ENCODE results near the gene CAMTA1. TPM values are rescaled to one million over a fixed set of nuclear protein-coding genes. Genes with fewer than 3 reads are reported as not detected.
A peak's percentile ranks its signal among the peaks of the same experiment; 100 is the strongest.
"Not testable (repeated sequence)": the region's sequence is repeated elsewhere in the genome, so short reads cannot be mapped to it uniquely, and the experiment has no call there.

The CAMTA1 gene
- total RNA-seq, 1 donor from 2014 or later, result 79.3 TPM

GRCh38 chr1:7149080-7149838 is 364.0 kb downstream of the CAMTA1 start:
- DNase-seq (ENCODE audit: low read depth), result peak; percentile 83

DNA sequence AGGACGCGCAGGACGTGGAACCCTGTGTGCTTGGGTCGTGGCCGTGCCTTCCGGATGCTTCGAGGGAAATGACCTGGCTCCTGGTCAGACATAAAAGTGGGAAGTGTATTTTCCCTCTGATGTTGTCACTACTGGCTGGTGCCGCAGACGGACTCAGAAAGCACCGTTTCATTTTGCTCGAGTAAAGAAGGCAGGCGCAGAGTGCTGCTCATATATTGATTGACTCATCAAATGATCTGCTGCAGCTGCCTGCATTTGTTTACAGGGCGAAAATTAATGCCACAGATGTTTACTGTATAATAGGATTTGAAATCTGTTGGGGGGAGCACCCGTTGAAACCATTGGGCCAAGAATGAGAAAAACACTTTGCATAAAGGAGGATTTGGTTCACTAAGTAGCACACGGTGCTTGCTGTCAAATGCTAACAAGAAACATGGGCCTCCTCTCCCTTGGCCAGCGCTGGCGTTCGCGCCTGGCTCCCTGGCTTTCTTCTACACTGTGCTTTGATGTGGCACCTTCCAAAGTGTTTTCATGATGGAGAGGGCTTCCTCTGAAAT is 365.5 kb downstream of the CAMTA1 start:
- DNase-seq (ENCODE audit: low read depth), result no peak

DNA sequence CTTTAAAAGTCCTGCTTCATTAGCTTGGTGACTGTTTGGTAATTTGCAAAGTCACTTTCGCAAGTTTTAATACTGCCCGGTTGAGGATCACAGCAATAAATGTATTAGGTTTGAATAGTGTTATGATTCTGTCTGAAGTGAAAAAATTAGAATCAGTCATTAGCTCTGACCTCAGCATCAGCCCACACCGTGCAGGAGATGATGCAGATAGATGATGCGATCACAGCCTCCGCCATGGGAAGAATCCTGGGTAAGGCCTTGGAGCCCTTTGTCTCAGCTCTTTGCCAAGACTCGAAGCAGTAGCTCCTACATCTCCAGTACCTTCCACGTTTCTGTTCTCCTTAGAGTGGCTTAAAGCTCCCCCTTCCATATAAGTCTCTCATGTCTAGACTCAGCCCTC is 366.7 kb downstream of the CAMTA1 start:
- DNase-seq (ENCODE audit: low read depth), result no peak

- no peak for DNase-seq (ENCODE audit: low read depth)
These were observed 367.4 kb downstream of the CAMTA1 start for GRCh38 chr1:7152655-7153054.

GRCh38 chr1:7153464-7153863 is 368.2 kb downstream of the CAMTA1 start:
- no peak for DNase-seq (ENCODE audit: low read depth)

GRCh38 chr1:7159116-7159781 is 374.0 kb downstream of the CAMTA1 start:
- no peak for DNase-seq (ENCODE audit: low read depth)

DNA sequence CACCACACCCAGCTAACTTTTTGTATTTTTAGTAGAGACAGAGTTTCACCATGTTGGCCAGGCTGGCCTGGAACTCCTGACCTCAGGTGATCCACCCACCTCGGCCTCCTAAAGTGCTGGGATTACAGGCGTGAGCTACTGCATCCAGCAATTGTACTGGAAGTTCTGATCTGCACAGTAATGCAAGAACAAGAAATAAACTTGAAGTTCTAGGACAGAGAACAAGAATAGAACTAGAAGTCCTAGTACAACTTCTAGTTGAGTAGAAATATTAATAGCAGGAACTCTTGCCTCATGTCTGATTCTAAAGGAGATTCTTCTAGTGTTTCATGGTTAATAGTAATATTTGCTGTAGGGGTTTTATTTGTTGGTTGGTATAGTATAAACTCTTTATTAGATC is 383.3 kb downstream of the CAMTA1 start:
- DNase-seq (ENCODE audit: low read depth), result not testable (repeated sequence)

- DNase-seq (ENCODE audit: low read depth), result no peak
These were observed 385.9 kb downstream of the CAMTA1 start for GRCh38 chr1:7171168-7171567.

- no peak for DNase-seq (ENCODE audit: low read depth)
These were observed 386.3 kb downstream of the CAMTA1 start for GRCh38 chr1:7171574-7171973.

DNA sequence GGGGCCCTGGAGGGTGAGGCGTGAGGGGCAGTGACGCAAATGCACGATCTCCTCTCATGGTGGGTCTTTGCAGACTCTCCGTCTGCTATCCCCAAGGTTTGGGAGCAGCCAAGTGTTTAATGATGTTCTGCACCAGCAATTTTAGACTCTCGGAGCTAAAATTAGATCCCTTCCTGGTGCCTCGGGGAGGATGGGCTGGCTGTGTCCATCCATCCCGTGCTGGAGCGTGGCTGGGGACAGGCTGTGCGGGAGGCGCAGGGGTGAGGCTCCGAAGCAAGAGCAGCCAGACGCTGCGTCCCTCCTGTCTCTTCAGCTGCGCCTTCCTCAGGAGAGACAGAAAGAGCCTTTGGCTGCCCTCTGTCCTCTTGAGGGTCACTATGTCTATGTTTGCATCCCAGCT is 387.6 kb downstream of the CAMTA1 start:
- peak; percentile 7 for DNase-seq (ENCODE audit: low read depth)

DNA sequence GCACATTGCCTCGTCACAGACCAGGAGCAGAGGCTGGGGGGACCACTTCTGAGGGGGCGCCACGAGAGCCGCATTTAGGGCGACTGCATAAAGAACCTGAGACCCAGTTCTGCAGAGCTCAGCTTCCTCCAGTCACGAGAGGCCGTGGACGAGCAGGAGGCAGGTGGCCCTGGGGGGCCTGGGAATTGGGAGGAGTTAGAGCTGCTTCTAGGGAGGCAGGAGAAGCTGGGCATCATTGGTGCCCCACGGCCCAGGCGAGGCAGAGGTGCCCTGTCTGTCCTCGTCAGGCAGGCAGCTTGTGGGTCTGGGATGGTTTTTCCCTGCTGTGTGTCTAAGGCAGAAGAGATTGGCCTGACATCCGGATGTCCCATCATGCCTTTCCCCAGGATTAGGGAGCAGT is 389.3 kb downstream of the CAMTA1 start:
- DNase-seq (ENCODE audit: low read depth), result no peak

GRCh38 chr1:7174980-7175906 is 390.0 kb downstream of the CAMTA1 start:
- DNase-seq (ENCODE audit: low read depth), result no peak

GRCh38 chr1:7177021-7177420 is 391.8 kb downstream of the CAMTA1 start:
- DNase-seq (ENCODE audit: low read depth), result no peak

DNA sequence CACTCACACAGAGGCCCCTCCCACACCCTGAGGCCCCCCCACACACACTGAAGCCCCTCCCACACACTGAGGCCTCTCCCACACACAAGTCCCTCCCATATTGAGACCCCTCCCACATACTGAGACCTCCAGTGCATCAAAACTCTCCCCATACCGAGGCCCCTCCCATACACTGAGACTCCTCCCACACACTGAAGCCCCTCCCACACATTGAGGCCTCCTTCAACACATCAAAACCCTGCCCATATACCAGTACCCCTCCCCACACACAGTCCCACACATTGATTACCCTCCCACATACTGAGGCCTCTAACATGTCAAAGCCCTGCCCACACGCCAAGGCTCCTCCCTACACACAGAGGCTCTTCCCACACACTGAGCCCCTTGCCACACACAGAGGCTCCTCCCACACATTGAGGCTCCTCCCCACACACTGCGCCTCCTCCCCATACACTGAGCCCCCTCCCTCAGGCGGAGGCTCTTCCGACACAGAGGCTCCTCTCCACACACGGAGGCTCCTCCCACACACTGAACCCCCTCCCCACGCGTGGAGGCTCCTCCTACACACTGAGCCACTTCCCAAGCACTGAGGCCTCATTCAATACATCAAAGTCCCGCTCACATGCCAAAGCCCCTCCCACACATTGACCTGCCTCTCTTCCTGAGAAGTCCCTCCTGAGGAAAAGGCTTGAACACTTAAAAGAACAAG is 392.3 kb downstream of the CAMTA1 start:
- DNase-seq (ENCODE audit: low read depth), result no peak

- no peak for DNase-seq (ENCODE audit: low read depth)
These were observed 393.1 kb downstream of the CAMTA1 start for GRCh38 chr1:7178336-7178735.

DNA sequence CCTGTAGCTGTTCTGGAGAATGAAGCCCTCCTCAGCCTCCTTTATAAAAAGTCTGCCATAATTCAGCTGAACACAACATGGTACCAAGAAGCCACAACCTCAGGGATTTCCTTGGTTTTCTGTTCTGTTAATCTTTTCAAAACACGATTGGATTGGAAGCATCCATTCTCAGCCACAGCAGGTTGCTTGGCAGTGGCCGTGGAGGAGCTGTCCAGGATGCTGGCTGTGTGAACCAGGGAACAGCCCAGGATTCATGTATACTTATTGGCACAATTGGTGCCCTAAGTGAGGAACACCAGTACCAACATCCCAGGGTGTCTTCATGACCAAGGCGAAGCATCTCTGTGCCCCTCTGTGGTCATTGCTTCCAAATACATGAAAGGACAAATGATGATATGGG is 393.5 kb downstream of the CAMTA1 start:
- DNase-seq (ENCODE audit: low read depth), result no peak

DNA sequence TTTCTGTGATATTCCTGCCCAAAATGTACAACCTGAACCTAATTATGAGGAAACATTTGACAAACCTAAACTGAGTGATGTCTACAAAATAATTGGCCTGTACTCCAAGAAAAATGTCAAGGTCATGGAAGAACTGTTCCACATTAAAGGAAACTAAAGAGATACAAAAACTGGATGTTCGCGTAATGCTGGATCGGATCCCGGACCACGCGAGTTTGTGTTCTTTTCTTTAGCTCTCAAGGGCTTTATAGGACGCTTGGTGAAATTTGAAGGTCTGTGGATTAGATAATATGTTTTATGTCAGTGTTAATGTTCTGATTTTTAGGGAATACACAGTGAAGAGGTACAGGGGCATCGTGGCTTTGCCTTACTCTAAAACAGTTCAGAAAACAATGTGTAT is 400.5 kb downstream of the CAMTA1 start:
- DNase-seq (ENCODE audit: low read depth), result no peak

DNA sequence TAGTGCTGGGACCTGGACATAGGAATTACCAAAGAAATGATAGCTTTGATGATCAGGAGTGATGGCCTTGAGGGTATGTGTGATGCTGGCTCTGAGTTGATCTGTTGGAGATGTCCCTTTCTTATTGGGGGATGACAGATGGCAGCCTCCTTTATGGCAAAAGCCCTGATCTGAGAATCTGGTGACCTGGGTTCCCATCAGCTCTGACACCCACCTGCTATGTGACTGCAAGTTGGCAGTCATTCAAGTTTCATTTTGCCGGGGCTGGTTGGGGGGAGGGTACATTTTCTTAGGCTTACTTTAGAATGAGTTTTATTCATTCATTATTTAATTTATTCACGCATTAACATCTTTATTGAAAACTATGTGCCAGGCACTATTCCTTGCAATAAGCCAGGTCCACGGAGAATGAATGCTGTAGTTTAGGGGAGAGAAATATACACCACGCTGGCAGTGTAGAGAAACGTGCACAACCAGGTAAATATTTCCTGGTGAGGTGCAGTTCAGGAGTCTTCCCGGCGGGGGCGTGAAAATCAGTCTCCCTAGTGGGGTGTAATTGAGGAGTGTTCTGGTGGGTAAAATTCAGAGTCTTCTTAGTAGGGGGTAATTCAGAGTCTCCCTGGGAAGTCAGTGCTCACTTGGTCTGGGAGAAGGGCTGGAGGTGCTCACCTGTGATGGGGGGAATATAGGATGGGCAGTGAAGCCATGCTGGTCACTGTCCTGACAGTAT is 401.3 kb downstream of the CAMTA1 start:
- no peak for DNase-seq (ENCODE audit: low read depth)

- DNase-seq (ENCODE audit: low read depth), result no peak
These were observed 401.8 kb downstream of the CAMTA1 start for GRCh38 chr1:7187112-7187493.

- no peak for DNase-seq (ENCODE audit: low read depth)
These were observed 405.0 kb downstream of the CAMTA1 start for GRCh38 chr1:7190261-7190660.

DNA sequence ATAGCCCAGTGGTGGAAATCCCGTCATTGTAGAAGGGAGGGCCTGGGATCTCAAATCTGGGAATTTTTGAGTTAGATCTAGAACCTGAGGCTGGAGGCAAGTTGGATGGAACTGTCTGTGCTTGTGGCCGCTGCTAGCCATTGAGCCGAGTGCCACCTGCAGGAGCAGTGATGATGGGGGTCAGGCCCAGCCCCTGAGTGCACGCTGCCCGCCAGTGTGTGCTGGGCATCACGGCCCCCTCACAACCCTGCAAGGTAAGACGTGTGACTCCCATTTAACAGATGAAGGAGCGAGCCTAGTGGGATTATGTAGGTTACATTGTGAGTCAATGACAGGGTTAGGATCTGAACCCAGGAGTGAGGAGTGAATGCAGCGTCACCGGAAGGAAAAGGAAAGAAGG is 407.2 kb downstream of the CAMTA1 start:
- no peak for DNase-seq (ENCODE audit: low read depth)
